HEK293 (cell line): ENCODE data around the gene TRAF3.

Experiments used
- CTCF ChIA-PET: fragments of 350-600 bp; formaldehyde crosslinking; extraction: SDS; loops from one replicate; lab custom pipeline; 2021; ENCODE audit warnings: antibody characterized with exemption; lab: Yijun Ruan, JAX
- POLR2A ChIA-PET: fragments of 300-600 bp; formaldehyde crosslinking; extraction: SDS; loops from one replicate; lab custom pipeline; 2020; ENCODE audit warnings: antibody characterized with exemption, inconsistent platforms; lab: Yijun Ruan, JAX
- H3K27ac ChIP-seq: fragments of 200-500 bp; sonication (Bioruptor generic); 2 replicates; pipeline ENCODE4 v1.5.1; 2014; ENCODE audit warnings: low read depth, low read length, control low read depth, inconsistent platforms; ENCODE audit errors: extremely low read depth
- H3K36me3 ChIP-seq, 2 experiments: fragments of 200-500 bp in 1 of 2; sonication (Bioruptor generic) in 1 of 2; 1 replicate in 1 of 2; 2 replicates in 1 of 2; pipeline ENCODE4 v1.5.1; 2014 to 2017; ENCODE audit warnings: inconsistent platforms in 2 of 2, low read length in 2 of 2; ENCODE audit not compliant: control insufficient read depth in 2 of 2, insufficient read depth in 1 of 2
- H3K4me1 ChIP-seq: fragments of 200-500 bp; sonication (Bioruptor generic); 2 replicates; pipeline ENCODE4 v1.5.1; 2014; ENCODE audit warnings: mild to moderate bottlenecking, low read length, inconsistent platforms; ENCODE audit not compliant: control insufficient read depth, insufficient read depth
- H3K4me3 ChIP-seq: 2 replicates; pipeline ENCODE4 v1.5.1; 2011; ENCODE audit warnings: low read depth, mild to moderate bottlenecking, control low read depth, low read length, moderate library complexity
- H3K9me3 ChIP-seq: fragments of 200-500 bp; sonication (Bioruptor generic); 2 replicates; pipeline ENCODE4 v1.5.1; 2014; ENCODE audit warnings: low read depth, low read length, inconsistent platforms; ENCODE audit not compliant: control insufficient read depth, insufficient read depth
- GLIS1 ChIP-seq: fragments of 450-650 bp; formaldehyde crosslinking; IDR thresholded peaks from 2 replicates; pipeline ENCODE4 v1.5.1; 2016; ENCODE audit warnings: missing biosample characterization, missing genetic modification characterization
- KLF9 ChIP-seq: fragments of 450-650 bp; formaldehyde crosslinking; IDR thresholded peaks from 2 replicates; pipeline ENCODE4 v1.5.1; 2016; ENCODE audit warnings: missing biosample characterization, missing genetic modification characterization, low read depth
- MZF1 ChIP-seq: fragments of 450-650 bp; formaldehyde crosslinking; IDR thresholded peaks from 2 replicates; pipeline ENCODE4 v1.5.1; 2017; ENCODE audit warnings: missing biosample characterization, missing genetic modification characterization, borderline replicate concordance
- PBX3 ChIP-seq: sonication (generic); formaldehyde crosslinking; IDR thresholded peaks from 2 replicates; pipeline ENCODE4 v1.8.1; 2022; ENCODE audit warnings: mild to moderate bottlenecking, moderate library complexity, missing genetic modification reagents
- PRDM4 ChIP-seq: fragments of 450-650 bp; formaldehyde crosslinking; IDR thresholded peaks from 2 replicates; pipeline ENCODE4 v1.5.1; 2017; ENCODE audit warnings: missing biosample characterization, missing genetic modification characterization
- ZFP41 ChIP-seq: fragments of 450-650 bp; formaldehyde crosslinking; IDR thresholded peaks from 2 replicates; pipeline ENCODE4 v1.5.1; 2016; ENCODE audit warnings: missing biosample characterization, missing genetic modification characterization, borderline replicate concordance
- ZNF155 ChIP-seq: fragments of 450-650 bp; formaldehyde crosslinking; IDR thresholded peaks from 2 replicates; pipeline ENCODE4 v1.5.1; 2016; ENCODE audit warnings: missing biosample characterization, missing genetic modification characterization
- ZNF157 ChIP-seq: fragments of 450-650 bp; formaldehyde crosslinking; IDR thresholded peaks from 2 replicates; pipeline ENCODE4 v1.5.1; 2016; ENCODE audit warnings: missing biosample characterization, missing genetic modification characterization
- ZNF175 ChIP-seq: fragments of 450-650 bp; formaldehyde crosslinking; IDR thresholded peaks from 2 replicates; pipeline ENCODE4 v1.5.1; 2016; ENCODE audit warnings: missing biosample characterization, missing genetic modification characterization
- ZNF221 ChIP-seq: fragments of 450-650 bp; formaldehyde crosslinking; IDR thresholded peaks from 2 replicates; pipeline ENCODE4 v1.5.1; 2017; ENCODE audit warnings: missing biosample characterization, missing genetic modification characterization, borderline replicate concordance
- ZNF335 ChIP-seq: fragments of 450-650 bp; formaldehyde crosslinking; conservative IDR thresholded peaks from 2 replicates; pipeline ENCODE4 v1.5.1; 2016; ENCODE audit warnings: missing biosample characterization, missing genetic modification characterization
- ZNF404 ChIP-seq: fragments of 450-650 bp; formaldehyde crosslinking; IDR thresholded peaks from 2 replicates; pipeline ENCODE4 v1.5.1; 2017; ENCODE audit warnings: missing biosample characterization, missing genetic modification characterization
- ZNF510 ChIP-seq: fragments of 450-650 bp; formaldehyde crosslinking; IDR thresholded peaks from 2 replicates; pipeline ENCODE4 v1.5.1; 2018; ENCODE audit warnings: mild to moderate bottlenecking, missing genetic modification characterization, missing biosample characterization; ENCODE audit not compliant: insufficient replicate concordance
- ZNF747 ChIP-seq: fragments of 450-650 bp; formaldehyde crosslinking; IDR thresholded peaks from 2 replicates; pipeline ENCODE4 v1.5.1; 2016; ENCODE audit warnings: missing biosample characterization, missing genetic modification characterization
- ZNF777 ChIP-seq: fragments of 450-650 bp; formaldehyde crosslinking; IDR thresholded peaks from 2 replicates; pipeline ENCODE4 v1.5.1; 2017; ENCODE audit warnings: missing biosample characterization, missing genetic modification characterization, borderline replicate concordance
- TF ChIP-seq, protein P1 (sequence below): fragments of 450-650 bp; formaldehyde crosslinking; IDR thresholded peaks from 2 replicates; pipeline ENCODE4; 2016; ENCODE audit warnings: missing biosample characterization, missing genetic modification characterization

Gene TRAF3

DNA sequence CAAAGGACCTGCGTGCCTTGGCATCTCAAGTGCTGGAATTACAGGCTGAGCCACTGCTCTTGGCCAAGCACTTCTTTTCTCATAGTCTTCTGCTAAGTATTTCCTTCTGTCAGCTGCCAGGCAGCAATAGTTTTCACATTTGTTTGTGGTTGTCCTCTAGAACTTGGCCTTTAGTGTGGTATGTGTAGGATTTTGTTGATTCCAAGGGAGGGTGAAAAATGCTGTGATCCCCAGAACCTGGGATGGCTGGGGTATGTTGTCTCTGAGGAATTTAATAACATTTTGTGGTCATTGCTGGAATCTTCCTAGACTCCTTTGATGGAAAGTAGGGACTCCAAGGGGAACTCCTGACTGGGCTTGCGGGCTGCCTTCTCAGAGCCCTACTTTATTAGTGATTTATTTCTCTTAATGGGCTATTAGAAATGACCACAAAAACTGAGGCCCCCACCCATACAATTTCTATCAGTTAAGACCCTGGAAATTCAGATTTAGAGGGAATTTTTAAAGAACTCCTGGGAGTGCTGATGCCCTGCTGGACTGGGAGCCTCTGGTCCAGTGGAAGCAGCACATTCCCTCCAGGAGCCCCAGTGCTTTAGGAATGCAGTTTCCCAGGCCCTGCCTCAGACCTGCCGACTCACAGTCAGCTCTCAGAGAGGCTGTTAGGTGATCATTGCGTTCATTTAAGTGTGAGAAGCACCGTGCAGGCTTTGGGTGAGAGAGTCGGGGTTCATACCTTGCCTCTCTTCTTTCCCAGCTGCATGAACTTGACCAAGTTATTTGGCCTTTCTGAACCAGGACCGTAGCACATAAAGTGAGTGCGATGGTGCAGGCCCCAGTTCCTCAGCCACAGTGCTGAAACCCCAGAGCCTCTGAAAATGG is 22.7 kb downstream of the TRAF3 start:
- peaks cover 4% of the 10 kb centered on the region for H3K4me1 ChIP-seq
- no peak for TF ChIP-seq MZF1
- TF ChIP-seq ZNF777 (tag by site-specific recombination): no peak
- TF ChIP-seq, protein P1, sequence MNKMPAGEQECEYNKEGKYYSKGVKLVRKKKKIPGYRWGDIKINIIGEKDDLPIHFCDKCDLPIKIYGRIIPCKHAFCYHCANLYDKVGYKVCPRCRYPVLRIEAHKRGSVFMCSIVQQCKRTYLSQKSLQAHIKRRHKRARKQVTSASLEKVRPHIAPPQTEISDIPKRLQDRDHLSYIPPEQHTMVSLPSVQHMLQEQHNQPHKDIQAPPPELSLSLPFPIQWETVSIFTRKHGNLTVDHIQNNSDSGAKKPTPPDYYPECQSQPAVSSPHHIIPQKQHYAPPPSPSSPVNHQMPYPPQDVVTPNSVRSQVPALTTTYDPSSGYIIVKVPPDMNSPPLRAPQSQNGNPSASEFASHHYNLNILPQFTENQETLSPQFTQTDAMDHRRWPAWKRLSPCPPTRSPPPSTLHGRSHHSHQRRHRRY: no peak
- TF ChIP-seq PRDM4 (tag by site-specific recombination): no peak
- TF ChIP-seq ZNF404: no peak
- no peak for TF ChIP-seq ZFP41 (tag by site-specific recombination)
- no peak for TF ChIP-seq ZNF510 (tag by site-specific recombination)
- no peak for TF ChIP-seq ZNF221 (tag by site-specific recombination)
- no peak for TF ChIP-seq ZNF157 (tag by site-specific recombination)
- no peak for TF ChIP-seq ZNF335 (tag by site-specific recombination)
- TF ChIP-seq KLF9 (tag by site-specific recombination): no peak
- no peak for TF ChIP-seq ZNF155 (tag by site-specific recombination)
- TF ChIP-seq ZNF175: no peak
- no peak for TF ChIP-seq ZNF747
- no peak for TF ChIP-seq PBX3 (CRISPR knock-in tag)
- no peak overlapping the region for H3K27ac ChIP-seq
- ChIA-PET CTCF (no interaction called here), POLR2A (no interaction called here)
- no peak overlapping the region for H3K4me3 ChIP-seq
- H3K36me3 ChIP-seq: no peaks in the 10 kb centered on the region
- no peaks in the 10 kb centered on the region for H3K9me3 ChIP-seq

DNA sequence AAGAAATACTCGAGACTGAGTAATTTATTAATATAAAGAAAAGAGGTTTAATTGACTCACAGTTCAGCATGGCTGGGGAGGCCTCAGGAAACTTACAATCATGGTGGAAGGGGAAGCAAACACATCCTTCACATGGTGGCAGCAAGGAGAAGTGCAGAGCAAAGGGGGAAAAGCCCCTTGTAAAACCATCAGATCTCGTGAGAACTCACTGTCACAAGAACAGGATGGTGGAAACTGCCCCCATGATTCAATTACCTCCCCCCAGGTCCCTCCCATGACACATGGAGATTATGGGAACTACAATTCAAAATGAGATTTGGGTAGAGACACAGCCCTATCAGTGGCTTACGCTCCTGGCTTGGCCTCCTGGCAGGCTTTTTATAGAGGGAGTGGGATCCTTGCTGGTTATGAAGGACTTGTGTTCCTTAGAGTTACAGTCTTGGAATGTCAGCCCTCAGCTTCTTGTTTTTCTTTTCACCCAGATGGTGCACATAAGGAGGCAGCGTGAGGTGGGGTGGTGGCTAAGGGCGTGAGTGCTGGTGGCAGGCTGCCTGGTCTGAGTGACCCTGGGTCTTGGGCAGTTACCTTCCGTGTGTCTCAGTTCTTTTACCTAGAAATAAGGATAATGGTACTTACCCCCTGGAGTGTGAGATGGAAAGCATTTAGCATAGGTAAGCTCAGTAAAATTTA is 25.7 kb downstream of the TRAF3 start:
- POLR2A ChIA-PET: interaction anchor here (0.7 kb wide), 1 partner anchor 8 kb away, joined by 3 read pairs; no protein-coding TSS in a partner anchor
- no peaks in the 10 kb centered on the region for H3K9me3 ChIP-seq
- peak; percentile 20; the same call in 1 of the 2 replicates for TF ChIP-seq GLIS1 (tag by site-specific recombination)
- TF ChIP-seq ZNF747: no peak
- H3K4me1 ChIP-seq: peaks cover 5% of the 10 kb centered on the region; the same call in 1 of the 2 replicates
- CTCF ChIA-PET: interaction anchor here (0.8 to 1.1 kb wide), 3 partner anchors 13 to 1098 kb away, joined by 3 to 5 read pairs (median 3); no protein-coding TSS in a partner anchor
- no peak overlapping the region for H3K27ac ChIP-seq
- no peaks in the 10 kb centered on the region for H3K36me3 ChIP-seq
- no peak overlapping the region for H3K4me3 ChIP-seq
